Measurements from ENCODE around the gene IL17RE.
"Not testable (repeated sequence)": the region's sequence is repeated elsewhere in the genome, so short reads cannot be mapped to it uniquely, and the experiment has no call there.

The IL17RE gene

DNA sequence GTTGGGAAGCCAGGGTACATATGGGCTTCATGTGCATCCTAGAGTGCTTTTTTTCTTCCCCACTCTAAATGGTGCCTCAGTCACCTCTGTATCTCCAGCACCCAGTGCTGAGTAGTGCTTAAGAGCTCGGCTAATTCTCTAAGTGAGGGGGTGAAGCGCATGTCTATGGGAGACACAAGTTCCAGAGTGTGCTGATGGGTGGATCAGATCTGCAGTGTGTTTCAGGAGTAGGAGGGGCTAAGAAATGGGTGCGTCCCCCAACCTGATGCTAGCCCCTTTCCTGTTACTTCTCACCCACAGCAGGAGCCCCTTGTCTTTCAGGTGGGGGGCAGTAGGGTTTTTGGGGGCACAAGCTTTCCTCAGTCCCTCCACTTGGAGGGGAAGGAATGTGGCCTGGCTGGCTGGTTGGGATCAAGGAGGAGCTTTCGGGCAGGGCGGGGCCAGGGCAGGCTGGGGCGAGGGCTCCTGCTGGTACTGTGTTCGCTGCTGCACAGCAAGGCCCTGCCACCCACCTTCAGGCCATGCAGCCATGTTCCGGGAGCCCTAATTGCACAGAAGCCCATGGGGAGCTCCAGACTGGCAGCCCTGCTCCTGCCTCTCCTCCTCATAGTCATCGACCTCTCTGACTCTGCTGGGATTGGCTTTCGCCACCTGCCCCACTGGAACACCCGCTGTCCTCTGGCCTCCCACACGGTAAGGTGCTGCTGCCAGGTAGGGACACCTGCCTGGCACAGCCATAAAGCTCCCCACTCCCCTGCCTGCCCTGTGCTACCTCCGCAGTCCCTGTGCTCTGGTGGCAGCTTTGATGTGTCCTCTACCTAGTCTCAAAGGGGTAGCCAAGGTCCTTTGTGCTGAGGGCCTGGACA, at the start of gene IL17RE:
Gene IL17RE, plus strand, starts transcription at position 477 of the 866 bp plus-strand sequence. Its CDS starts 85 bp downstream, at position 562.
- DNase-seq (ENCODE audit: low read depth) = no peak

- not testable (repeated sequence) for DNase-seq (ENCODE audit: low read depth)
These were observed 48.2 kb upstream of the IL17RE start for GRCh38 chr3:9854291-9854940.

GRCh38 chr3:9855594-9855993, 47.1 kb upstream of the IL17RE start:
- DNase-seq (ENCODE audit: low read depth) = no peak

- DNase-seq (ENCODE audit: low read depth) = no peak
These were observed 43.1 kb upstream of the IL17RE start for GRCh38 chr3:9859530-9860025.

- DNase-seq (ENCODE audit: low read depth) = no peak
These were observed 41.4 kb upstream of the IL17RE start for GRCh38 chr3:9861201-9861600.

GRCh38 chr3:9861626-9862130, 41.0 kb upstream of the IL17RE start:
- no peak for DNase-seq (ENCODE audit: low read depth)

DNA sequence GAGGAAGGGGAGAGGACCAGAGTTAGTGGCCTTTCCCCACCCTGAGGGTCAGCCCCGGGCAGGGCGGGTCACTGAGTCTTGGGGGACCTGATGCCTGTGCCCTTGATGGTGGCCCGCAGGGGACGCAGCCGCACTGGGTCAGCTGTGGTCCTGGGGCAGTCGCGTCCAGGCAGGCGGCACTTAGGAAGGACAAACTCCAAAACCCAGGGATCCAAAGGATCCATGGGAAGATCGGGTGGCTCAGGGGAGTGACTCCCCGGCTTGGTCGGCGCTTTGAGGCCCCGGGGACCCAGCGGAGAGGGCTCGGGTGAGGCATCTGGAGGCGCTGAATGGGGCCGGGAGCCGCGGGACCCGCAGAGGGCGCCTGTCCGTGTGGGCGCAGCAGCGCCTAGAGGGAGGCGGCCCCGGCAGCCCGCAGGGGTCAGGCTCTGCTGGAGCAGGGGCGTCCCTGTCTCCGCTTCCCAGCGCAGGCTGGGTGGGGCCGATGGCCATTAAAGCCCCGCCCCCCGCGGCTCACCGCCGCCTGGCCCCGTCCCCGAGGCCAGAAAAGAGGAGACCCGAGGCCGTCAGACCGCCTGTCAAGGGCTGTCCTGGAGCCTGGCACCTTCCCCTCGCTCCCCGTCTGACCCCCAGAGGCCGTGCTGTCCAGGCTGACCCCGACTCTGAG, 40.1 kb upstream of the IL17RE start:
- peak; percentile 13 for DNase-seq (ENCODE audit: low read depth)

DNA sequence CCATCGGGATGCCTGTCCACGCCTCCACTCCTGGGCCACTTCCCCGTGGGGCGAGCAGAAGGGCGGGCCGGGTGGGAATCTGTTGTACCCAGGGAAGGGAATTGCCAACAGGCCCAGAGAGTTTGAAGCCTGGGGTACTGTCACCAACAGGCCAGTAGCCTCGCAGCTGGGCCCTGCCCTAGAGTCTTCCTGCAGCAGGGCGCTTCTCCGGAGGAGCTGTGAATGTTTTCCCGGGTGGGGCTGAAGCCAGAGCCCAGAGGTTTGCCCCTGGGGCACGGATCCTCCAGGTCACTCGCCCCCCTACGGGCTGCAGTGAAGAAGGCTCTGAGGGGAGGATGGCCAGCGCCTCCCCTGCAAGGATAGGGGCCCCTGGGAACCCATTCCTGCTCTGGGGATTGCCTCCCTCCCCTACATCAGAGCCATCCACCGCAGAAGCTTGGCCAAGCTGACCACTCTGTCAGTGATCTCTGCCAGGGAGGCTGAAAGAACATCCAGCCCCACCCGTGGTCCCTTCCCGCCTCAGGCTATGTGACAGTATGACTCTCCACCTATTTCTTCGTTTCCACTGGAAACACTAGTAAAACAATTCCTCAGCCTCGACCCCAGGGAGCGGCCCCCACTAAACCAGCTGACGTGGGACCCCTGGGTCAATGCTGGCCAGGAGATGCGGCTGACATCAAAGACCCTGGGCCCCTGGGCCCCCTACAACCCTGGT, 39.4 kb upstream of the IL17RE start:
- no peak for DNase-seq (ENCODE audit: low read depth)

DNA sequence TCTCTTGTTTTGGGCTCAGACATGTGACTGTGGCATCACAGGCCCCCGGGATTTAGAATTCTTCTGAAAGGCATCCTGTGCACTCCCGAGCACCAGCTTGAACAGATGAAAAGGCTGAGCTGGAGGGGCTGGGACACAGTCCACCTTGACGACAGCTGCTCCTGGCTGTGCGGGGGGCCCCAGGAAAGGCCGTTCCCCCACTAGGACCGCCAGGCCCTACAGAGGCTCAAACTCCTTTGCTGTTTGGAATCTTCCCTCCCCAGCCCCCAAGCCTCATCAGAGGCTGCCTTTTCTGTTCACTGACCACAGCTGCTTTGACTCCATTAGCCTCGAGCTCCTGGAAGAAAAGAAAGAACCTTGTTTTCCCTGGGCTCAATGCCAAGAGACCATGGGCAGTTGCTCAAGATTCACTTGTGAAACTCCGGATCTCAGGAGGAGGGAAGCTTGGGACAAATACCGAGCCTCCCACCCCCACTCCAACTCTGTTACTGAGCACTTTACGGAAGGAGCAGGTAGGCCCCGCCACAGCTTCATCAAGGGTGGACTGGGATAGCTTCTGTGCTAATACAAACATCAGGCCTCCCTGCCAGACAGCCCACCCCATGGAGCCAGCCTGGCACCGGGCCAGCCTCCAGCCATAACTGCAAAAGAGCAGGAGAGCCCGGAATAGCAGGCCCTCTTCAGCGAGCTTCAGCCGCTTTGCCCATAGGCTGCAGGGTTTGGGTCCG, 38.3 kb upstream of the IL17RE start:
- no peak for DNase-seq (ENCODE audit: low read depth)

- DNase-seq (ENCODE audit: low read depth) = not testable (repeated sequence)
These were observed 37.5 kb upstream of the IL17RE start for GRCh38 chr3:9865125-9865637.

DNA sequence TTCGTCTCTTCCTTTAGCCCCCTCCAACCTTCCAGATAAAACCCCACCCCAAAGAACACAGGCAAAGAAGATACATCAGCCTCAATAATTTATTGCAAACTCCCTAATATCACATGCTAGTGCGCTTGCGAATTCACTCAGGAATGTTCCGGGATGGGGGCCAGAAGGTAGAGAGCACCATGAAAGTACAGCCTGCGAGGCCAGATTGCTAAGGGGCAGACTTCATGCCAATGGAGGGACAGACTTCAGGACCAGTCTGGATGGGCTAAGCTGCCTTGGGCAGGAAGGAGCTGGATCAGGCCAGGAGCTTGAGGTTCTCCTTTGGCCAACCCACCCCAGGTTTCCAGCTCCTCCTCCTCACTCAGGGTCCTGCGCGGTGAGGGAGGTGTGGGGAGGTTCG, 36.0 kb upstream of the IL17RE start:
- no peak for DNase-seq (ENCODE audit: low read depth)

DNA sequence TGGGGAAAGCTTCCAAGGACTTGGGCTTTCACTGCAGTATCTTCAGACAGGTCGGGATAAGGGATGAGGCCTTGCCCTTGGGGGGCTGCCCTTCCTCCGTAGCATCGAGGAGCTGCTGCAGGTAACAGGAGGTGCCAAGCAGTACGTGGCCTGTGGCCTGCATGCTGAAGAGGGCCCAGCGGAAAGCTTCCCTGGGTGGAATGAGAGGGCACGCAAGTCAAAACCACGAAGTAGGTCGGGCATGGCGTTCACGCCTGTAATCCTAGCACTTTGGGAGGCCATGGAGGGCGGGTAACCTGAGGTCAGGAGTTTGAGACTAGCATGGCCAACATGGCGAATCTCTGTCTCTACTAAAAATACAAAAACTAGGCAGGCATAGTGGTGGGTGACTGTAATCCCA, 35.5 kb upstream of the IL17RE start:
- DNase-seq (ENCODE audit: low read depth) = no peak

DNA sequence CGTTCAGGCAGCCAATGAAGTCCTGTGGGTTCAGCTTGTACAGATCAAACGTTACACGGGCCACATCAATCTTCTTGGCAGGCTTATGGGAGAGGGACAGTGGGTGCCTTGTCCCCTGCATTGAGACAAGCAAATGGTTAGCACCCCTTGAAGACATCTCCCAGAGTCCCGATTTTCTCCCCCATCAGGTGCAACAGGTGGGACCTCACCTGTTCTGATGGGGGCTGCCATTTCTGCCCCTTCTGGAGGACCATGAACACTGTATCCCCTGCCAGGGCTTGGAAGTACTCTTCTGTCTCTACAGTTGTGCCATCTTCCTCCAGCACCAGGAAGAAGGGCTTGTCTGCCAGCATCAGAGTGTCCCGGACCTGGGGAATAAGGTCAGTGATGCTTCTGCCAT, 32.7 kb upstream of the IL17RE start:
- no peak for DNase-seq (ENCODE audit: low read depth)

DNA sequence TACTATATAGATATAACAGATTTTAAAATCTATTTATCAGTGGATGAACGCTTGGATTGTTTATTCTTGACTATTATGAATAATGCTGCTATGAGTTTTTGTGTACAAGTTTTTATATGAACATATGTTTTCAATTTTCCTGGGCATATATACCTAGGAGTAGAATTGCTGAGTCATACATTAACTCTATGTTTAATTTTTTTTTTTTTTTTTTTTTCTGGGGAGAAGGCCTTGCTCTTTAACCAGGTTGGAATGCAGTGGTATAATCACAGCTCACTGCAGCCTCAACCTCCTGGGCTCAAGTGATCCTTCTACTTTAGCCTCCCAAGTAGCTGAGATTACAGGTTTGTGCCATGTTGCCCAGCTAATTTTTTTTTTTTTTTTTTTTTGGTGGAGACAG, 31.7 kb upstream of the IL17RE start:
- DNase-seq (ENCODE audit: low read depth) = no peak

DNA sequence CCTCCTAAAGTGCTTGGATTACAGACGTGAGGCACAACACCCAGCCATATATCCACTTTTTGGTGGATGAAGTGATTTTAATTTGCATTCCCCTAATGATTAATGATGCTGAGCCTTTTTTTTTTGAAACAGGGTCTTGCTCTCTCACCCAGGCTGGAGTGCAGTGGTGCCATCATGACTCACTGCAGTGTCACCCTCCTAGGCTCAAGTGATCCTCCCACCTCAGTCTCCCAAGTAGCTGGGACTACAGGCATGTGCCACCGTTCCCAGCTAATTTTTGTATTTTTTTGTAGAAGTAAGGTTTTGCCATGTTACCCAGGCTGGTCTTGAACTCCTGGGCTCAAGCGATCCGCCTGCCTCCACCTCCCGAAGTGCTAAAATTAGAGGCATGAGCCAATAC, 30.6 kb upstream of the IL17RE start:
- DNase-seq (ENCODE audit: low read depth) = not testable (repeated sequence)

- no peak for DNase-seq (ENCODE audit: low read depth)
These were observed 27.2 kb upstream of the IL17RE start for GRCh38 chr3:9875448-9875847.

GRCh38 chr3:9876255-9876654, 26.4 kb upstream of the IL17RE start:
- not testable (repeated sequence) for DNase-seq (ENCODE audit: low read depth)

DNA sequence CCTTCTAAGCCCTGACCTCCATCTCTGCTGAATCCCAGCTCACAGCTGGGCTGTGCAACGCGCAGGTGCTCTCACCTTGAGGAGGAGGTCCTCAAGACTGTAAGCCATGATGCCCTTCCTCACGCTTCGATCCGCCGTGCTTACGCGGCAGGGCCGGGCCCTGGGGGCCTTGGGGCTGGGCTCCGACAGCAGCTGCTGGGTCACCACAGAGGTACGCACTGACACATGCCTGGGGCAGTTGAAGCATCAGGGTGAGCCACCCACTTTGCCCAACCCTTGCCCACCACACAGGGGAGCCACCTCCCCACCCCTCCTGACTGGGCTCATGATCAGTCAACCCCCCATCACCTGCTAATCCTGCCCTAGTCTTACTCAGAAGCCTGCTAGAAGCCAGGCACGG, 25.7 kb upstream of the IL17RE start:
- DNase-seq (ENCODE audit: low read depth) = no peak

- no peak for DNase-seq (ENCODE audit: low read depth)
These were observed 23.9 kb upstream of the IL17RE start for GRCh38 chr3:9878700-9879099.

DNA sequence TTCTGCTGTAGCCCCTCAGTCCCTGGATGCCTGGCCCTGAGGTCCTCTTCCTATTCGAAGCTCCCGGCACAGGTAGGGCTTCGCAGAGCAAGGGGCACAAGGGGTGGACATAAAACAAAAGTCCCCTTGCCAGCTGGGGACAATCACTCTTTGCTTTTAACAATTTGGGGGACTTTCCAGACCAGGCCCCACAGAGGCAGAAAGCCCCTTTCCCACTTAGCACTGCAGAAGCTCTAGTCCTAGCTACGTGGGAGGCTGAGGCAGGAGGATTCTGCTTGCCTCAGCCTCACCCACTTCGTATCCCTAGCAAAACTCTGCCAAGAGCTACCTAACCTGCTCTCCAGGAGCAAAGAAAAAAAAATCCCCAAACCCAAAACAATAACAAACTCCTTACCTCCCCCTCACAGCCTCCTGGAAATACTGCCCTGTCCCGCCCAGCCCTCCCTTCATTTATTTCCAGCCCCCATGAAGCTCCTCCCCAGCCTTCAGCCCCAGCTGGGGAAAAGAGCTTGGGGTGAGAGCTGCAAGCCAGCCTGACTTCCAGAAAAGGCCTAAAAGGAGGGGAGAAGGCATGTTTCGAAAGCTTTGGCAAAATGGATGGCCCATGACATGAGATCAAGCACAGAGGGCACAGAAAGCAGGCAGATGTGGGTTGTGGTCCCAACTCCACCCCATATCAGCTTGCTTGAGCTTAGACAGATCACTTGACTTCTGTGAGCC, 22.7 kb upstream of the IL17RE start, which contains the start of gene CIDEC:
Gene CIDEC, minus strand, starts transcription at position 424 of the 720 bp plus-strand sequence. CDS start 1,767 bp downstream, outside the sequence.
- DNase-seq (ENCODE audit: low read depth) = no peak
